ENCODE data around the gene ABL1.

Gene ABL1

DNA sequence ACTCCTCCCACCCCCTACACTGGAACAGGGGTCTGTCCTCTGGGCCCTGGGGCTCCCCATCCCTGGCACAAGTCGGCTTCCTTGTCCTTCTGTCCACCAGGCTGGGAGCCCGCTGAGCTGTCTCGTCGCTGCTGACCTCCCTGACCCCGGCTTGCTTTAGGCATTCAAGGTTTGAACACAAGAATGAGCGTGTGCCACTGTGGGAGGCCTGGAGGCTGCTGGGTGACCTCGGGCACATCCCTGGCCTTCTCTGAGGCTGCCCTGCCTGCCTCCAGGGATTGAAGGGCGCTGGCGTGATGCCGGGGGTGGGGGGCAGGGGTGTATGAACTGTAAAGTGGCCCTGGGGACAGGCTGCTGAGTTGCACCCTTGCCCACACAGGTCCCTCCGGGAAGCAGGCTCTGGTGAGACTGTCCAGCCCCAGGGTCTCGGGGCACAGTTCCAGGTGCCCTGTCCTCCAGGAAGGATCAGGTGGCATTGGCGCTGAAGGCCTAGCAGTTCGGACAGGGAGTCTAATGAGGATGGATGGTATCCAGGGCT, 85.8 kb downstream of the ABL1 start:
- DNase-seq, result no peak

- no peak for DNase-seq
These were observed 86.4 kb downstream of the ABL1 start for GRCh38 chr9:130921300-130921988.

GRCh38 chr9:130921989-130922892, 87.2 kb downstream of the ABL1 start:
- no peak for DNase-seq

DNA sequence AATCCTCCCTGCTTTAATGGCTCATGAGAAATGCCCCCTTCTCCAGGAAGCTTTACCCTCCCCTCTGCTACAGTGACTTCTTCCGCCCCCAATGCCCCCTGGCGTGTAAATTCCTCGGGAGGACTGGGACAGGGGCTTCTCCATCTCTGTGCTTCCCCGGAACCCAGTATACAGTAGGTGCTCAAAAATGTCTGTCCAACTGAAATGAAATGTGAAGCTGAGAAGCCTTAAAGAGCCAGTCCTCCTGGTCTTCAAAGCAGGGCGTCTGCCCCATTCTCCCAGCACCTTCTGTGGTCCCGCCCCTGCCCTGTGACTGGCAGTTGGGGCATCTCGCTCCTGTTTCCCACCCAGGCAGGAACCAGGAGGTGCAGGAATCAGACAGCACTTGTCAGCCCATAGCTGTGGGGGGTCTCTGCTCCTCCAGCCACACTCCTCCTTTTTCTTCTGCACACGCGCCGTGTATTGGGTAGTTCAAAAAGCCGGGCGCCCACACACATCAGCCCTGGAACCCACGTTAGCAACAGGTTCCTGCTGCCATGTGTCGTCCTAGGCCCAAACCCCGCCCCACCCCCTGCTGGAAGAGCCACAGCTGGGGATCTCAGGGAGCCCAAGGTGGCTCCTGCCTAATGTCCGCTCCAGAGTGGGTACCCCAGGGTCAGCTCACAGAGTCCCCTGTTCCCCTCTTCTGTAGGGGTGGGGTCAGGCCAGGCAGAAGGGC, 88.0 kb downstream of the ABL1 start:
- no peak for DNase-seq

DNA sequence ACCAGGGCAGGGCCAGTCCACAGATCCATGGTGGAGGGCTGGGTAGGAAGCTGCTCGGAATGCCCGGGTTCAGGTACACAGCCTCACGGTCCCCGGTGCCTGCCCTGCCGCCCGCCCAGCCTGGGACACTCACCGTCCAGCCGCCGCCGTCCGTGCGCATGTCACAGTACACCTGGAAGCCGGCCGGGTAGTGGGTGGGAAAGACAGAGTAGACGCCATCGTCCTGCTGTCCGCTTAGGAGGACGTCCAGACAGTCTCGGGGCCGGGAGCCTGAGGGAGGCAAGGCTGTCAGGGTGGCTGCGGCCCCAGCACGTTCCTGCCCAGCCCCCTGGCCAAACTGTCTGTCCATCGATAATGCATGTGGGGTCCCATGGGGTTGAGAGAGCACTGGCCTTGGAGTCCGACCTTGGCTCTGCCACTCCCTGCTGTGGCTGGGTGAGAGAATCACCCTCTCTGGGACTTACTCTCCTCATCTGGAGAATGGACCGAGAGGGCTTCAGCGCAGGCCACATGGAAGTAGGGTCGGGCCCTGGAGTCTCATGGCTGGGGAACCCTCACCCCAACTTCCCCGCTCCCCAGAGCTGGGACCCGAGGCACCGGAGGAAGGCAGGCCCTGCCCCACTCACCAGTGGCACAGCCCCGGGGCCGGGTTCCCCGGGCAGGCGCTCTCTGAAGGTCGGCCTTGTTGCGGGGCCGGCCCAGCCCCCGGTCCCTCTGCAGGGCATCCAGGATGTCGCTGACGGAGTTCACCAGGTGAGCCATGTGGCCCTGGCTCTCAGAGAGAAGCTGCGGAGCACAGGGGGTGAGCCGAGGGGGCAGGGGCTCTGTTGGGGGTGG, 88.8 kb downstream of the ABL1 start:
- DNase-seq, result no peak

- DNase-seq, result no peak
These were observed 89.4 kb downstream of the ABL1 start for GRCh38 chr9:130924448-130924788.

DNA sequence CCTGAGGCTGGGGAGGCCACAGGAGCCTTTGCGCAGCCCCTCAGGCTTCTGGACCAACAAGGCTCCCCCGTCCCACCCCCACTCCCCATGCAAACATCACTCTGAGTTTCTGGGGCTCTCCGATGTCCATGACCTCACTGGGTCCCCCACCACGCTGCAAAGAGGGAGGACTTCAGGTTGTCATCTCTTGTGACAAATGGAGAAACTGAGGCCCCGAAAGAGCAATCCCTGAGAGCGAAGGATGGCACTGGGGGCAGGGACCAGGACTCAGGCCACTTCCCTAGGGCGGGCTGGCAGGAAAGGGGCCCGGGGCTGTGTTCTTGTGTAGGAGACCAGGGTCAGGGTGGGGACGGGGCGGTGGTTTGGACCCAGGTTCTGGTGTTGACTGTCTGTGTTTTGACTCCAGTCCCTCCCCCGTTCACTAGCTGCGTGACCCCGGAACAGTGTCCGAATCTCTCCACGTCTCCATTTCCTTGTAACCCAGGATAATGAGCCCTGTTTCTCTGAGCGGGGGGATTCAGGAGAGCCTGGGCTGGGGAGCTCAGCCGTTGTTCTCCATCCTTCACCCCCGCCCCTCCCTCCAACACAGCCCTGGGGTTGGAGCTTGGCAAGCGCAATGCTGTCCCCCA, 90.1 kb downstream of the ABL1 start:
- no peak for DNase-seq

DNA sequence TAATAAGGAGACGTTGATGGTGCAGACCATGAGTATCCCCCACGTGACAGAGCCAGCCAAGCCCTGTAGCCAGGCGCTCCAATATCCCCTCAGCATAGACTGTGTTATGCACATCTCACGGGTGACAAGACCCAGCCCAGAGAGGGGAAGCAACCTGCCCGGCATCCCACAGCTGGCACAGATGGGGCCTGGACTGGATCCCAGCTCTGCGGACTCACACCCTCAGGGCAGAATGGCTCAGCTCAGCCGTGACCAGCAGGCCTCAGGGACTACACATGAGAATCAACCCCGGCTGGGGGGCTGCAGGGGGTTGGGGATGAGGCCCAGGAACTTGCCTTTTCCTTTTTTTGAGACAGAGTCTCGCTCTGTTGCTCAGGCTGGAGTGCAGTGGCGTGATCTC, 92.3 kb downstream of the ABL1 start:
- no peak for DNase-seq

DNA sequence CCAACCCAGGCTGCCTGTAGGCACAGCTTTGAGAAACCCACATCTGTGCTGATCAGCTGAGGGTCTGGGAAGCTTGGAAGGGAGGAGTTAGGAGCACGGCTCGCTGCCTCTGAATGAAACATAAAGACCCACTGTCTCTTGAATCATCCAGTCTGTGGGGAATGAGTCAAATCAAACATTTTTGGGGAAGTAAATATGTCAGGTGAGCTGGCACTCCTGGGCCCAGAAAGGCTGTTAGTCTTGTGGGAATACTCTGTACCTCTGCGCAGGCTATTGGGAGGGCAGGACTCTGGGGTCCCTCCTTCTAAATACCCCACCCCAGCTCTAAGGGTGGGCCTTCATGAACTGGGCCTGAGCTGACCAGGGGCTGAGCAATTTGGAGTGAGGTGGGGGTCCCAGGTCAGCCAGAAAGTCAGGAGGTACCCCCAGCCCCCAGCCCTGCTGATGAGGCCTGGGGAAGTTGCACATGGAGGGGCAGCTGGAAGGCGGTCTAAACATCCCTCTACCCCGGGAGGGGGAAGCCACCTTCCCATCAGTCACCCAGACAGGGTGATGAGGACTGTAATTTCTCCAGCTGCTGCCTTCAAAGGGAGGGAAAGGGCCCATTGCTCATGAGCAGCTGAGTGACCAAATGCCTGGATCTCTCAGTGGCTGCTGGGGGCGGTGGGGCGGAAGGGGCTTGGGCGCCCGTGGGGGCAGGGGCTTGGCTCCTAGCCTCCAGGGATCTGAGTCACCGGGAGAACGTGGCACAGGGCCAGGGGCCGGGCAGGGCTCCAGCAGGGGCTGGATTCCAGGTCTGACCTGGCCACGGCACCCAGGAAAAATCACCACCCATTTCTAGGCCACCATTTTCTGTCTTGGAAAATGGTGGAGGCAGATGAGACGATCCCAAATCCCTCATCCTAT, 93.2 kb downstream of the ABL1 start:
- no peak for DNase-seq

DNA sequence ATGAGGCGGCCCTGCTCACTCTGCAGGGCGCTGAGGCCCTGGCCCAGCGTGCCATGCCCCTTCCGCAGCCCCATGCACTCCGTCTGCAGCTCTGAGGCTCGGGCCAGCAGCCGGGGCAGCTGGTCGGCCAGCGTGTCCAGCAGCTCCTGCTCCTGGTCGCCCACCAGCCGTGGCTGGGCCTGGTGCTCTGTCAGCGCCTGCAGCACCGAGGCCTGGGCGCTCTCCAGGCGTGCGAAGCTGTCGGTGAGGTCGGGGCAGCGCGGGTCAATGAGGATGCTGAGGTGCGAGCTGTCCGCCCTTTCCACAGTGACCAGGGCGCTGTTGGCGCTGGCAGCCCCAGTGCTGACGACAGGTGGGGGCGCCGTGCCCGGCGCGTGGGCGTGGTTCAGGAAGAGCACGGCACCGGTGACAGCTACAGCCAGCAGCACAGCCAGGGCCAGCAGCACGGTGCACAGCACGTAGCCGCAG, 94.6 kb downstream of the ABL1 start:
- no peak for DNase-seq

DNA sequence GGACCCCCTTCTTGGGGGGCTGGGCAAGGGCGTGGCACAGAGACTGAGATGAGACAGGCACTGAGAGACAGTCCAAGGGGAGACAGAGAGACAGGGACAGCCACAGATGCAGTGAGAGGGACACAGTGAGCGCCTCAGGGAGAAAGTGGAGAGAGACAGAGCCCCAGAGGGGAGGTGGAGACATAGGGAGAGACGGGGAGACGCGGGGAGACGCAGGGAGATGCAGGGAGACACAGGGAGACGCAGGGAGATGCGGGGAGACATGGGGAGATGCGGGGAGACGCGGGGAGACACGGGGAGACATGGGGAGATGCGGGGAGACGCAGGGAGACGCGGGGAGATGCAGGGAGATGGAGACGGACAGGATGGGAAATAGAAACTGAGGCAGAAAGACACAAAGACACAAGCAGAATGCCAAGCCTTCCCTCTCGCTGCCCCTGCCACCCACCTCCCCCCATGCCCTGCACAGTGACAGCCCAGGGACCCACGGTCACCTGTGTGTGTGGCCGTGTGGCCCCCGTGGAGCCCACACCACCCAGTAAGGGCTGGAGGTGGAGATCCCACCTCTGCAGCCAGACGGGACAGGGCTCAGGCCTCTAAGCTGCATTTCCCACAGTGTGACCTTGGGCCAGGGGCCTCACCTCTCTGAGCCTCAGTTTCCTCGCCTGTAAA, 95.2 kb downstream of the ABL1 start:
- no peak for DNase-seq

DNA sequence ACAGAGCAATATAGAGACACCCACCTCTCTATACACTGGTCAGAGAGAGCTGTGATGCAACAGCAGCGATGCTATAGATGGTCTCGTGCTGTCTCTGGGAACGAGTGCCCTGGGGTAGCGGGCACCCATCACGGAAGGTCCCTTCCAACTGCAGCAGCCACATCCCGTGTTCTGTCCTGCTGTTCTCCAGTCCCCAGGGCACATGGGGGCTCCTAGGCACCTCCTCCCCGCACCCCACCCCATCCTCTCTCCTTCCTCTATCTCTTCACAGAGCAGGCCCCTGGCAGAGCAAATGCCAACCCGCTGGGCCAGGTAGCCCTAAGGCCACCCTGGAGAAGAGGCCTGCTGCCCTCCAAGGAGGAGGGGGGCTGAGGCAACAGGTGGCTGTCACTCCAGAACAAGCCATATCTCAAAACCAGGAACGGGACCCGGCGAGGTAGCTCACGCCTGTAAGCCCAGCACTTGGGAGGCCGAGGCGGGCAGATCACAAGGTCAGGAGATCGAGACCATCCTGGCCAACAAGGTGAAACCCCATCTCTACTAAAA, 95.8 kb downstream of the ABL1 start:
- DNase-seq, result no peak

DNA sequence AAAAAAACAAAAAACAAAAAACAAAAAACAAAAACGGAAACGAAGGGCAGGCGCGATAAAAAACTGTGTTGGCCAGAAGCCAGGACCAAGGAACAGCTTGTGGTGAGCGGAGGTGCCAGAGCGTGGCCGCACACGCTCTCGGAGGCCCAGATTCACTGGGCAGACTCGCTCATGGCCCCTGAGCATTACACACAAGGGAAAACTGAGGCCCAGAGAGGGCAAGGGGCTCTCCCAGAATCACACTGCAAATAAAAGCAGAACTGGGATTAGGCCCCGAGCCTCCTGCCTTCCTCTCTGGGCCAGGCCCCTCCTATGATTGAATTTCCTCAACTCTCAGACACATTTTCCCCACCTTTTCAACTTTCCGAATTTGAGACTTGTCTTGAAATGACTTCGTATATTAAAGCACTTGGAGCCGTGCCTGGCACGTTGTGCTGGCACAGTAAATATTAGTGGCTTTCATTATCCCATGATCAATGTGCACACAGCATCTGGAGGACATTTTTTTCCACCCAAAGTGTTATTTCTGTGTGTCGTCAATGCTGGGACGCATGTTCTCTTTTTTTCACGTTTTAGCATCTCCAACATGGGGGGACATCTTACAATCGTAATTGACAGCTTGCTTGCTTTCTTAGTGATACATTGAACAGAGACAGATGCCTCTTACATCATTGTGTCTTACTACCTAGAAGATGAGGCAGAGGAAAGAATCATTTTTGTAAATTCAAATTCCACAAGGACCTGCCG, 96.6 kb downstream of the ABL1 start:
- DNase-seq, result no peak

DNA sequence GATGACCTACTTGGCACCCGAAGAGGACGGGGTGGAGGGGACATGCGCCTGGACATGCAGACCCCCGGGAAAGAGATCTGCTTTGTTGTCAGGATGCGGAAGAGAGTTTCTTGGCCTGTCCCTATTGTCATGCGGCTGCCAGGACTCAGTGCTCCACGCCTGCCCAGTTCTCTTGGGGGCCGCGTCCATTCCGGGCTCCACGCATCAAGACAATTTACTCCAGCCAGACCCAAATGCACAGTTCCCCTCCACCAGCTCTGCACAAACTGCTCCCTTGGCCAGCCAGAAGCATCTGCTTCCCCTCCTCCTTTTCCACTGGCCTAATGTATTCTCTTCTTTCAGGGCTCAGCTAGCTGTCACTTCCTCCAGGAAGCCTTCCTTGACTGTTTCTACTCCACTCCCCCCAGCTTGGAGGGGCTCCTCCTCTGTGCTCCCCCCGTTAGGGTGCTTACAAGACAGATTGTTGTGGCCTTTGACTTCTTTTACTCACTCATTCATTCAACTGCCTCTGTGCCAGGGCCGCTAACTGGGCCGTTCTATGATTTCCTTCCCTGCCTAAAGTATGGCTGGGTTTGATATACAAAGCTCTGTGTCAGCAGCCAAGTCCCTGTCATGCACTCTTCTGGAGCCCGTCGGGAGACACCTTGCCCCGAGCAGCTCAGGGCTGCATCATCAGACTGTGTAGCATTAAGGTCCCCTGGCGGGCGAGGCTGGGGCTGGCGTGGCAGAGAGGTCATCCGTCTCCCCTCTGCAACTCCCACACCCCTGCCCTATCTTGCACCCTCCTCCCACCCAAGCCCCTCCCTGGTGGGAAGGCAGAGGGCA, 97.4 kb downstream of the ABL1 start:
- DNase-seq, result no peak

GRCh38 chr9:130933114-130934046, 98.3 kb downstream of the ABL1 start:
- DNase-seq, result no peak

DNA sequence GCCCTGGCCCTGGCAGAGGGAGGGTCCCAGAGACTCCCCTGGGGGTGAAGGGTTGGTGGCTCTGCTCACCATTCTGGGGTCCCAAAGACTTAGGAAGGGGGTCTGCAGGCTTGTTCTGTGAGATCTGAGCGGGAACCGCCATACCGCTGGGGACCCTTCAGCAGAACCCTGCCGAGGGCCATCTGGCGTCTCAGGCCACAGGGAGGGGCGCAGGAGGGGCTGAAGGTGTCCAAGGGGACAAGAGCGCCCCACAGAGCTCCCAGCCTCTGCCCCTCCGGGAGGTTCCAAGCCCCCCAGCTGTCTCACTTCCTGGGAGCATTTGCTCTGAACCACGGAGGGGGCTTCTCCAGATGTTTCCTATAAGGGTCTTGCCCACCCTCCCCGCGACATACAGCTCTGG, 99.2 kb downstream of the ABL1 start:
- DNase-seq, result no peak

Measured in effector CD8-positive, alpha-beta T cell (primary cell).